CD14-positive monocyte (primary cell): ENCODE results near the gene SPATS2L. TPM values are rescaled to one million over a fixed set of nuclear protein-coding genes. Genes with fewer than 3 reads are reported as not detected.

ENCODE experiments used
- DNase-seq, 3 donors: peaks; one replicate each; pipeline ENCODE4 v3.0.0-alpha.2; 2011 to 2022
- H2AFZ ChIP-seq: 2 replicates; pipeline ENCODE4 v1.6.0; 2012; ENCODE audit warnings: mild to moderate bottlenecking, low read depth, low read length, inconsistent platforms; ENCODE audit not compliant: insufficient read depth, poor library complexity, severe bottlenecking
- H3K27ac ChIP-seq, 2 donors: 1 replicate in 1 of 2; 2 replicates in 1 of 2; pipeline ENCODE4 v1.5.1; 2012 to 2013; ENCODE audit warnings: low read length in 2 of 2, control low read depth in 1 of 2, inconsistent platforms in 1 of 2, low read depth in 1 of 2, mild to moderate bottlenecking in 1 of 2
- H3K27me3 ChIP-seq, 2 donors: one replicate each; pipeline versions ENCODE4 v1.6.0 to v1.6.1; 2011 to 2013; ENCODE audit warnings: low read length in 2 of 2; ENCODE audit not compliant: control insufficient read depth in 2 of 2, insufficient read depth in 2 of 2
- H3K36me3 ChIP-seq, 2 donors: replicated peaks in 1 of 2; 1 replicate in 1 of 2; 2 replicates in 1 of 2; pipeline versions ENCODE4 v1.5.1 to v1.6.1; 2012 to 2013; ENCODE audit warnings: low read length in 2 of 2, control low read depth in 1 of 2, inconsistent platforms in 1 of 2, mild to moderate bottlenecking in 1 of 2; ENCODE audit not compliant: insufficient read depth in 2 of 2, control insufficient read depth in 1 of 2
- H3K4me1 ChIP-seq, 2 donors: 1 replicate in 1 of 2; 2 replicates in 1 of 2; pipeline versions ENCODE4 v1.5.1 to v1.6.1; 2012 to 2013; ENCODE audit warnings: low read length in 2 of 2, control low read depth in 1 of 2, inconsistent platforms in 1 of 2, mild to moderate bottlenecking in 1 of 2, moderate library complexity in 1 of 2; ENCODE audit not compliant: insufficient read depth in 2 of 2, control insufficient read depth in 1 of 2
- H3K4me2 ChIP-seq: replicated peaks from 2 replicates; pipeline ENCODE3; 2012; ENCODE audit warnings: low read length, moderate library complexity, mild to moderate bottlenecking; ENCODE audit not compliant: poor library complexity, severe bottlenecking; ENCODE audit errors: extremely low read depth
- H3K4me3 ChIP-seq, 3 experiments: fragments of 200-600 bp in 1 of 3; sonication (generic) in 1 of 3; replicated peaks in 1 of 3; 1 replicate in 2 of 3; 2 replicates in 1 of 3; pipeline ENCODE4 v1.5.1; 2011 to 2013; ENCODE audit warnings: low read length in 3 of 3, mild to moderate bottlenecking in 3 of 3, control low read depth in 2 of 3, low read depth in 2 of 3, inconsistent platforms in 1 of 3, moderate library complexity in 1 of 3
- H3K79me2 ChIP-seq: 2 replicates; pipeline ENCODE4 v1.6.0; 2012; ENCODE audit warnings: mild to moderate bottlenecking, control low read depth, inconsistent platforms, low read length, moderate library complexity; ENCODE audit not compliant: insufficient read depth
- H3K9ac ChIP-seq: 2 replicates; pipeline ENCODE4 v1.6.0; 2017; ENCODE audit warnings: low read length, mild to moderate bottlenecking; ENCODE audit not compliant: insufficient read depth, poor library complexity, severe bottlenecking
- H3K9me3 ChIP-seq, 2 donors: replicated peaks in 1 of 2; 1 replicate in 1 of 2; 2 replicates in 1 of 2; pipeline versions ENCODE4 v1.5.1 to v1.6.1; 2012 to 2013; ENCODE audit warnings: low read length in 2 of 2, control low read depth in 1 of 2; ENCODE audit not compliant: control insufficient read depth in 1 of 2, insufficient read depth in 1 of 2
- H4K20me1 ChIP-seq: 2 replicates; pipeline ENCODE4 v1.6.0; 2012; ENCODE audit warnings: mild to moderate bottlenecking, low read length, control low read depth, moderate library complexity; ENCODE audit not compliant: insufficient read depth
- H3K27ac Mint-ChIP-seq, 7 donors: one replicate each; pipeline ENCODE4 v1.8.0; 2020; ENCODE audit warnings: mild to moderate bottlenecking in 7 of 7, mixed read lengths in 7 of 7, moderate library complexity in 6 of 7, inconsistent platforms in 2 of 7
- H3K27me3 Mint-ChIP-seq, 3 donors: one replicate each; pipeline ENCODE4 v1.8.0; 2021 to 2022; ENCODE audit warnings: low read depth in 3 of 3, mild to moderate bottlenecking in 3 of 3, mixed read lengths in 3 of 3, moderate library complexity in 3 of 3, inconsistent platforms in 1 of 3
- H3K36me3 Mint-ChIP-seq, 2 donors: one replicate each; pipeline ENCODE4 v1.8.0; 2020; ENCODE audit warnings: mixed read lengths in 2 of 2, inconsistent platforms in 1 of 2, mild to moderate bottlenecking in 1 of 2
- H3K4me1 Mint-ChIP-seq: one replicate; pipeline ENCODE4 v1.8.0; 2020; ENCODE audit warnings: mild to moderate bottlenecking, mixed read lengths
- H3K4me3 Mint-ChIP-seq, 2 donors: one replicate each; pipeline ENCODE4 v1.8.0; 2020; ENCODE audit warnings: mild to moderate bottlenecking in 2 of 2, mixed read lengths in 2 of 2, moderate library complexity in 1 of 2
- H3K9me3 Mint-ChIP-seq, 7 donors: one replicate each; pipeline ENCODE4 v1.8.0; 2020 to 2022; ENCODE audit warnings: mixed read lengths in 7 of 7, mild to moderate bottlenecking in 6 of 7, moderate library complexity in 6 of 7, inconsistent platforms in 2 of 7
- WGBS: methylation state at CpG from one replicate; pipeline ENCODE4 v1.1.5; 2013; ENCODE audit warnings: missing lambda C conversion rate; ENCODE audit not compliant: insufficient coverage; 5-methylcytosine and 5-hydroxymethylcytosine counted together
- intact Hi-C, 2 donors: fragments of 100-400 bp; cut with micrococcal nuclease; formaldehyde crosslinking; loops; one replicate each; pipeline versions ENCODE4 v1.15.0 to v1.15.1; 2023
- polyA plus RNA-seq, 3 donors: library from polyadenylated mRNA; depleted of rRNA in 1 of 3; unstranded in 2 of 3; stranded (reverse) in 1 of 3; fragments of 300-500 nt in 2 of 3; fragments of >200 nt in 1 of 3; fragmentation: Illumina TruSeq in 2 of 3; gene quantifications; 1 replicate in 2 of 3; 2 replicates in 1 of 3; pipeline ENCODE4 v1.2.3, GENCODE V29; 2012 to 2021
- TF ChIP-seq, protein P1 (sequence below): fragments of 200-600 bp; IDR thresholded peaks from one replicate; pipeline ENCODE4 v1.8.0; 2022; ENCODE audit warnings: antibody characterized with exemption, mild to moderate bottlenecking

SPATS2L gene
- polyA plus RNA-seq, 3 donors, result 2.7 to 5.2 (median 3.2) TPM

DNA sequence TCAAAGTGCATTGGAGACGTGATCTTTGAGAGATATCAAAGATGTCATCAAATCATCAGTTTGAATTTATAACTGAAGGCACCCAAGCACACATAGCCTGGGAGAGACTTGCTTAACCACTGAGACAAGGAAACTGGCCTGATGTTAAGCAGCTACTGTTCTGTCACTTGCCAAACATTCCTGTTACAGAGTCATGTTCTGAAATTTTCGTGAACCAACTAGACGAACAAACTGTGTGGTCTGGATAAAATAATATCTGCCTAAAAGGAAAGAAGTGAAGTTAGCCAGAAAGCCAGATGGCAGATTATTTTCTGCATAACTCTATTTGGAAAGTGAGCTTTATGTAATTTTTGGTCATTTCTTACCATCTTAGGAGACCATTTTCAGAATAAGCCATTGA lies 51.4 kb downstream of the SPATS2L start:
- Histone ChIP-seq H2AFZ (no peak overlapping the region), H4K20me1 (no peaks in the 10 kb centered on the region), H3K9ac (no peak overlapping the region), H3K4me3 (no peak overlapping the region), H3K4me2 (no peak overlapping the region), H3K4me1 (no peaks in the 10 kb centered on the region), H3K27me3 (no peaks in the 10 kb centered on the region), H3K79me2 (no peaks in the 10 kb centered on the region), H3K36me3 (no peaks in the 10 kb centered on the region), H3K9me3 (no peaks in the 10 kb centered on the region), H3K27ac (no peak overlapping the region)
- 100% methylated on average over 3 of the region's 3 CpGs for WGBS
- no peaks in the 10 kb centered on the region for H3K9me3 Mint-ChIP-seq
- H3K27ac Mint-ChIP-seq, result no peak overlapping the region
- H3K27me3 Mint-ChIP-seq, result peaks cover 0 to 2% (median 0%) of the 10 kb centered on the region in 3 donors
- DNase-seq, result no peak
- H3K4me3 Mint-ChIP-seq, result no peak overlapping the region
- intact Hi-C loops, result no loop called here
- H3K4me1 Mint-ChIP-seq, result no peaks in the 10 kb centered on the region
- TF ChIP-seq, protein P1, sequence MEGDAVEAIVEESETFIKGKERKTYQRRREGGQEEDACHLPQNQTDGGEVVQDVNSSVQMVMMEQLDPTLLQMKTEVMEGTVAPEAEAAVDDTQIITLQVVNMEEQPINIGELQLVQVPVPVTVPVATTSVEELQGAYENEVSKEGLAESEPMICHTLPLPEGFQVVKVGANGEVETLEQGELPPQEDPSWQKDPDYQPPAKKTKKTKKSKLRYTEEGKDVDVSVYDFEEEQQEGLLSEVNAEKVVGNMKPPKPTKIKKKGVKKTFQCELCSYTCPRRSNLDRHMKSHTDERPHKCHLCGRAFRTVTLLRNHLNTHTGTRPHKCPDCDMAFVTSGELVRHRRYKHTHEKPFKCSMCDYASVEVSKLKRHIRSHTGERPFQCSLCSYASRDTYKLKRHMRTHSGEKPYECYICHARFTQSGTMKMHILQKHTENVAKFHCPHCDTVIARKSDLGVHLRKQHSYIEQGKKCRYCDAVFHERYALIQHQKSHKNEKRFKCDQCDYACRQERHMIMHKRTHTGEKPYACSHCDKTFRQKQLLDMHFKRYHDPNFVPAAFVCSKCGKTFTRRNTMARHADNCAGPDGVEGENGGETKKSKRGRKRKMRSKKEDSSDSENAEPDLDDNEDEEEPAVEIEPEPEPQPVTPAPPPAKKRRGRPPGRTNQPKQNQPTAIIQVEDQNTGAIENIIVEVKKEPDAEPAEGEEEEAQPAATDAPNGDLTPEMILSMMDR, result no peak
- peaks cover 0 to 4% of the 10 kb centered on the region in 2 donors for H3K36me3 Mint-ChIP-seq

DNA sequence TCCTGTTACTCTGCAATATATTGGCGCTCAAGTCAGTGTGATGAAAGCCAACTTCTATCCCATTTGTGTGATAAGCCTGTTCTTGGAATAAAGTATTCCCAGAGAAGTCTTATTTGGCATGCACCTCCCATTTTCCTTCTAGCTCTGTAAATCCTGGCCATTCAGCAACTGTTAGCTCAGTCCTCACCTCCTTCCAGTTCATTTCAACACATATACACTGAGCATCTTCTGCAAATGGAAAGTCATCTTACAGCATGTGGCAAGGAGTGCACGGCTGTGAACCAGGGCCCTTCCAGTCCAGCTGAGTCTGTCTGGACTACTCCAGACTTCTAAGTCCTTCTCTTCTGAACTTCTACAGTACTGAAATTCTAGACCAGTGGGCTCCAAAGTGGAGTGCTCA lies 53.1 kb downstream of the SPATS2L start:
- TF ChIP-seq, protein P1, result no peak
- intact Hi-C loops, result no loop called here
- DNase-seq, result no peak

More for the DNA sequence above, 53.1 kb downstream of the SPATS2L start:
- Mint-ChIP-seq H3K27ac (peak overlapping the region in 1 of 7 donors; percentile 31), H3K4me3 (no peak overlapping the region), H3K4me1 (no peaks in the 10 kb centered on the region), H3K9me3 (no peaks in the 10 kb centered on the region), H3K36me3 (no peaks in the 10 kb centered on the region), H3K27me3 (peaks cover 0 to 2% (median 1%) of the 10 kb centered on the region in 3 donors)
- H3K9me3 ChIP-seq, result no peaks in the 10 kb centered on the region
- H3K4me3 ChIP-seq, result no peak overlapping the region
- H2AFZ ChIP-seq, result no peak overlapping the region
- H3K9ac ChIP-seq, result no peak overlapping the region
- H3K79me2 ChIP-seq, result no peaks in the 10 kb centered on the region
- H3K4me1 ChIP-seq, result no peaks in the 10 kb centered on the region
- no peaks in the 10 kb centered on the region for H4K20me1 ChIP-seq
- H3K4me2 ChIP-seq, result no peak overlapping the region
- H3K36me3 ChIP-seq, result no peaks in the 10 kb centered on the region
- no peak overlapping the region for H3K27ac ChIP-seq
- no peaks in the 10 kb centered on the region for H3K27me3 ChIP-seq
- 89% methylated on average over 1 of the region's 2 CpGs for WGBS
